Transverse colon (tissue), 3 donors: ENCODE measurements around the gene TGFB2.

ENCODE experiments used
- POLR2A ChIP-seq: fragments of 450-650 bp; IDR thresholded peaks from one replicate; pipeline ENCODE4 v1.6.1; 2016; ENCODE audit warnings: antibody characterized with exemption, mild to moderate bottlenecking, moderate library complexity
- TF ChIP-seq, protein P1 (sequence below), 5 experiments: fragments of 200-600 bp in 3 of 5; fragments of 450-650 bp in 2 of 5; sonication (generic) in 3 of 5; IDR thresholded peaks; 1 replicate in 2 of 5; 2 replicates in 3 of 5; pipeline ENCODE4 v1.5.1; 2016 to 2017; ENCODE audit warnings: antibody characterized with exemption in 5 of 5, inconsistent platforms in 3 of 5, mild to moderate bottlenecking in 2 of 5, moderate library complexity in 1 of 5

DNA sequence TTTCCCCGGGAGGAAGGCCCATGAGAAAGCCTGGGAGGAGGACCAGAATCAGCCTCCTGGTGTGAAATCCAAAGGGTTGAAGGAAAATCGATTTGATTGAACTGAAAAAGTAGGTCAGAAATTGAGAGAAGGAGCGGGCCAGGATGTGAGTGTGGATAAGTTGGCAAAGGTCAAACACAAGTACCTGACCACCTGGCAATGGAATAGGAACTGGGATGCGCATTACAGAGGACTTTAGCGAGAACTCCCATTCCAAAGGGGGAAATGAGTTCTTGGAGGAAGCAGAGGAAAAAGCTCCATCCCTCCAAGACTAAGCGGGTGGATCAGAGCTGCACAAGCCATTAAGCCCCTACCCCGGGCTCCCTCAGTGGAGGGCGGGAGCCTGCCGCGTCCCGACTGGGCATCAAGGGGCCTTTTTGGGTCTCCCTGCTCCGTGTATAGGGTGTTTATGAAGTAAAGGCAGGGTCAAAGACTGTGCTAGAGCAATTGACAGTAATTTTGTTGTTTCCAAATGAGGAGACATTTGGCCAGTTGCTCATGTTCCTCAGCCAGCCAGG is 56.4 kb downstream of the TGFB2 start:
- TF ChIP-seq, protein P1, sequence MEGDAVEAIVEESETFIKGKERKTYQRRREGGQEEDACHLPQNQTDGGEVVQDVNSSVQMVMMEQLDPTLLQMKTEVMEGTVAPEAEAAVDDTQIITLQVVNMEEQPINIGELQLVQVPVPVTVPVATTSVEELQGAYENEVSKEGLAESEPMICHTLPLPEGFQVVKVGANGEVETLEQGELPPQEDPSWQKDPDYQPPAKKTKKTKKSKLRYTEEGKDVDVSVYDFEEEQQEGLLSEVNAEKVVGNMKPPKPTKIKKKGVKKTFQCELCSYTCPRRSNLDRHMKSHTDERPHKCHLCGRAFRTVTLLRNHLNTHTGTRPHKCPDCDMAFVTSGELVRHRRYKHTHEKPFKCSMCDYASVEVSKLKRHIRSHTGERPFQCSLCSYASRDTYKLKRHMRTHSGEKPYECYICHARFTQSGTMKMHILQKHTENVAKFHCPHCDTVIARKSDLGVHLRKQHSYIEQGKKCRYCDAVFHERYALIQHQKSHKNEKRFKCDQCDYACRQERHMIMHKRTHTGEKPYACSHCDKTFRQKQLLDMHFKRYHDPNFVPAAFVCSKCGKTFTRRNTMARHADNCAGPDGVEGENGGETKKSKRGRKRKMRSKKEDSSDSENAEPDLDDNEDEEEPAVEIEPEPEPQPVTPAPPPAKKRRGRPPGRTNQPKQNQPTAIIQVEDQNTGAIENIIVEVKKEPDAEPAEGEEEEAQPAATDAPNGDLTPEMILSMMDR (IDR thresholded peaks at IDR 0.05), result no peak
- no peak for TF ChIP-seq POLR2A
